GM19452 (cell line): ENCODE results near the gene PARD3B.

ENCODE experiments used
- ATAC-seq: cut with Tn5 transposase; IDR thresholded peaks from one replicate; pipeline ENCODE4 v1.9.1; 2021; ENCODE audit not compliant: unreplicated experiment

Gene PARD3B

DNA sequence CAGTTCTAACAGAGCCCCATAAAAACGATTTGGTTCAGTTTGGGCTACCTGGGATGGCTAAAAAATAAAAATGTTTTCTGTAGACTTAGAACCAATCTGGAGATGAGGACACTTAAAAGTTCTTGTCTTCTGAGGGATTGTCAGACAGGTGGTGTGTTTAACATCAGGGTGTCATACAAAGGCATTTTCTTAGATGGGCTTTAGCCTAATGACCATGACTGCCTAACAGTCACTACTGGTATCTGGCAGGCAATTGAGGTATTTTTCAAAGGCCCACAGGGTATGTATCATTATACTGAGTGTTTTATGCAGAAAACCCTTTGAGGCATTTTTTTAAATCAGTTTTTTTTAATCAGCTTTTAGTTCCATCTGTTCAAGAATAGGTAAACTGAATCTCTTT lies 341.4 kb downstream of the PARD3B start:
- no peak for ATAC-seq

DNA sequence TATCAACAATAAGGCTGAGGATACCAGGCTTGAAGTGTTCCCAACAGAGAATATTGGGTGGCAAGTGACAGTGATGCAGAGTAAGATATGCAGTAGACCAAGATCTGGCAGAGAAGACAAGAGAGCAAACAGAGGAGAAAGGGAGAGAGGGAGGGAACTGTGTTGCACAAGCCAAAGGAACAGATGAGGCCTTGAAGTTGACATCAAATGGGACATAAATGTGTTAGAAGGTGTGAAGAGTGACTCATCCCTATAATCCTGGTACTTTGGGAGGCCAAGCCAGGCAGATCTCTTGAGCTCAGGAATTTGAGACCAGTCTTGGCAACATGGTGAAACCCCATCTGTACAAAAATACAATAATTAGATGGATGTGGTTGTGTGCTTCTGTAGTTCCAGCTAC lies 342.9 kb downstream of the PARD3B start:
- ATAC-seq = no peak

DNA sequence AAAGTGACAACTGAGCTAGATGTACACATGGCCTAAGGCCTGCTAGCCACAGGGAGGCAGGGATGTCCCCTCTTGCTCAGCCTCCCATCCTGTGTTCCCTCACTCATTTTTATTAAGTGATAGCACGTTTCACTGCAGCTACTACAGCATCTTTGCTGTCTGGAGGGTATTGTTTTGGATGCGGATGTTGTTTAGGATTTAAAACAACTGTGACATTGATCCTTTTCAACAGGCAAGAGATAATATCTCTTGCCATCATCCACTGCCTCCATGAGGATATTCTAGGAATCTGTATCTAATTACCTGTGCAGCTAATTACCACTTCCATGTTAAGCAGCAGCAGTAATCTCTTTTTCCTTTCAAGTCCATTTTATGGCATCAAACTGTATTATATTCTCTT lies 345.4 kb downstream of the PARD3B start:
- no peak for ATAC-seq

DNA sequence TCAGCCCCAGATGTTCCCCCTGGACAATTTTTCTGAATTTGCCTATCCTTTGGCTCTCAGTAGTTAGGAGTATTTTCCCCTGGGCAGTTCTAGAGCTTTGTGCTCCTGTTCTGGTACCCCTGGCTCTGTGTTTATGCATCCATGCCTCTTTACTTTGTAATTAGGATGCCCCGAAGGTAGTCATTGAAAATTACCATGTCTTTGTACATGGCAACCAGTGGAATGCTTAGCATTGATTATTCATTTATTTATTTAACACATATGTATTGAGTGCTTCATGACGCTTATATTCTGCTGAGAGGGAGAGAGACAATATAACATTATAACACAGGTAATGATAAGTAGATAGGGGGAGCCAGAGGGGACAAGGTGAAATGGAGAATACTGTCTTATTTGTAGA lies 346.5 kb downstream of the PARD3B start:
- no peak for ATAC-seq

DNA sequence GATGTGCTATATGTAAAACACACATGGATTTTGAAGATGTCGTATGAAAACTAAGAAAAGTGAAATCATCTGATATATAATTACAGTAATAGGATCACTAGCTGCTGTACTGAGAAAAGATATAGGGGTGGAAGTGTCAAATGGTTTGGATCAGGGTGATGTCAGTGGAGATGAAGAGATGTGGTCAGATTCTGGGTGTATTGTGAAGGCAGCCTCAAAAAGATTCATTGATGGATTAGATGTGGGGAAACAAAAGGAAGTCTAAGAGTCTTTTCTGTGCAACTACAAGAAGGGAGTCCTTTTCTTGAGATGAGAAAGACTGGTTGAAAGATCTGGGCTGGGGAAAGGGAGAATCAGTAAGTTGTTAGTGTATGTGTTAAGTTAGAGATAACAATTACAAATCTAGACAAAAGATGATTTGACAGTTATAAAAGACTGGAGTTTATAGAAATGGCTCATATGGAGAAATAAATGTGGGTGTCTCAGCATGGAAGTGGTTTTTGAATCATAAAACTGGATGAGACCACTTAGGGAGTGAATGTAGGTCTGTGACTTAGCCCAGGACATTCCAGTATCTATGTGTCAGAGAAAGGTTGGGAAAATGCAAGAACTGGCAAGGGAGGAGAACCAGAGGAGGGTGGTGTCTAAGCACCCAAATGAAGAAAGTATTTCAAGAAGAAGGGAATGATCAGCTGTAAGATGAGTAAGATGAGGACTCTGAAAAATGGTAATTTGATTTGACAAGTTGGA lies 347.4 kb downstream of the PARD3B start:
- no peak for ATAC-seq

GRCh38 chr2:204896146-204896545 lies 350.9 kb downstream of the PARD3B start:
- ATAC-seq = no peak

GRCh38 chr2:204897561-204897960 lies 352.3 kb downstream of the PARD3B start:
- no peak for ATAC-seq

GRCh38 chr2:204898928-204899640 lies 353.8 kb downstream of the PARD3B start:
- ATAC-seq = no peak

DNA sequence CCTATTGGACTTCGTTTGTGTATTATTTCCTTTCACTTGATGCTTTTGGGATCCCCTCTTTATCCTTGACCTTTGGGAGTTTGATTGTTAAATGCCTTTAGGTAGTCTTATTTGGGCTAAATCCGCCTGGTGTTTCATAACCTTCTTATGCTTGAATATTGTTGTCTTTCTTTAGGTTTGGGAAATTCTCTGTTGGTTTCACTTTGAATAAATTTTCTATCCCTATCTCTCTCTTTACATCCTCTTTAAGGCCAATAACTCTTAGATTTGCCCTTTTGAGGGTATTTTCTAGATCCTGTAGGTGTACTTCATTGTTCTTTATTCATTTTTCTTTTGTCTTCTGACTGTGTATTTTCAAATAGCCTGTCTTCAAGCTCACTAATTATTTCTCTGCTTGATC lies 354.7 kb downstream of the PARD3B start:
- no peak for ATAC-seq

GRCh38 chr2:204900487-204900886 lies 355.2 kb downstream of the PARD3B start:
- ATAC-seq = no peak

DNA sequence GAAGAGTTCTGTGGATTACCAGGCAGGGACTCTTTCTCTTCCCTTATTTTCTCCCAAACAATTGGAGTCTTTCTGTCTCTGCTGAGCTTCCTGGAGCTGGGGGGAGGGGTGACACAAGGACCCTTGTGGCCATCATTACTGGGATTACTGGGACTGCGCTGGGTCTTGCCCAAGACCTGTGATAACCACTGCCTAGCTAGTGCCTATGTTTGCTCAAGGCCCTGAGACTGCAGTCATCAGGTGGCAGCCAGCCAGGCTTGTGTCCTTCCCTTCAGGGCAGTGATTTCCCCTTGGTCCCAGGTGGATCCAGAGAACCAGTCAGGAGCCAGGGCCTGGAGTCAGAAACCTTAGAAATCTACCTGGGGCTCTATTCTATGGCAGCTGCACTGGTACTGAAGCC lies 355.6 kb downstream of the PARD3B start:
- no peak for ATAC-seq

- ATAC-seq = no peak
Measured at GRCh38 chr2:204901591-204901990, 356.3 kb downstream of the PARD3B start.

DNA sequence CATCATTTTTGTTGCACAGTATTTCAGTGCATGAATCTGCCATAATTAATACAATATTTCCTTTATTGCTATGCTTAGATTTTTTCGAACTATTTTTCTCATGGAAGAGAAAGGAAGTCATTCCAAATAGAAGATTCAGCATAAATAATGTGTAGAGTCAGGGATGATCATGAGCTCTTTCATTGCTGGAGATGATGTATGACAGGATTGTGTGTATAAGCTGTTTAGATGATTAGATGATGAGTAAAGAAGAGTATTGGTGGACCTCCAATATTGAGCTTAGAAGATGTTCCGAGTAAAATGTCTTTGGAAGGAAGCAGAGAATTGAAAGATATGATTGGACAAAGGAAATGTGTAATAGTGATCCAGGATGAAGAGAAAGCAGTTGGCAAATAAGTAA lies 364.5 kb downstream of the PARD3B start:
- no peak for ATAC-seq

DNA sequence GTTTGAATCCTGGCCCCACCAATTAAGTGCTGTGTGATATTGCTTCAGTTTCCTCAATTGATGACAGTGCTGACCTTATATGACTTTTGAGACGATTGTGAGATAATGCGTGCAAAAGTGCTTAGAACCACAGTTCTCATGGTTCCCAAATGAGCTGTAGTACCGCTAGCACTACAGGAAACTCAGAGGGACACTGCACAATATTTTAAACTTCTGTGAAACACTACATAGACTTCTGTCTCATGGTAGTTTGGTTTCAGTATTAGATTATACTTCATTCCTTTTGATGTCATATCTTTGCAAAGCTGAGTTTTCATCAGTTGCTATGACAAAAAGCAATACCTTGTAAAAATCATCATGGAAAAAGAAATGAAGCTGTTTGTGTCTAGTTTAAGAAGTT lies 368.0 kb downstream of the PARD3B start:
- ATAC-seq = no peak

DNA sequence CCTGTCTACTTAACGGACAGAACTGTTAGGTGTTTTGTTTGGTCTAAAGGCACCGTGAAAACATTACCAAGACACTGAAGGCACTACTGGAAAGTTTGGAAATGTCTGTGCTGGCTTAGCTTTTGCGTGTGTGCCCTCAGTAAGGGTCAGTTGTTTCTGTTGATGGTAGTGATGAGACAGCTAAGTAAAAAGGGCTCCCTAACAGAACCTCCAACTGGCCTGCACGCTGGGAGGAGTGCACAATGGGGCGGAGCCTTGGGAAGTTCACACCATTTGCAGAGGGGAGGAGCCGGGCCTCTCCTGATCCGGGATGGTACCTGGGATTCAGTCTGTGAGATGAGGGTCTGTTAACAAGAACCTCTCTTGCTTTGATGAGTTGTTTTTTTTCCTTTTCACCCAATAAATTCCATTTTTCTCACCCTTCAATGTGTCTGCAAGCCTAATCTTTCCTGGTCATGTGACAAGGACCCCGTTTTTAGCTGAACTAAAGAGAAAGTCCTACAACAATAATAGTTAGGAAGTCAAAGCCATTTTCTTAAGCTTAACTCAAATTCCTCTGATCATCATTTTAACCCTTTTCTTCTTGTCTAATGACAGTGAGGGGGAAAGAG lies 368.7 kb downstream of the PARD3B start:
- no peak for ATAC-seq

DNA sequence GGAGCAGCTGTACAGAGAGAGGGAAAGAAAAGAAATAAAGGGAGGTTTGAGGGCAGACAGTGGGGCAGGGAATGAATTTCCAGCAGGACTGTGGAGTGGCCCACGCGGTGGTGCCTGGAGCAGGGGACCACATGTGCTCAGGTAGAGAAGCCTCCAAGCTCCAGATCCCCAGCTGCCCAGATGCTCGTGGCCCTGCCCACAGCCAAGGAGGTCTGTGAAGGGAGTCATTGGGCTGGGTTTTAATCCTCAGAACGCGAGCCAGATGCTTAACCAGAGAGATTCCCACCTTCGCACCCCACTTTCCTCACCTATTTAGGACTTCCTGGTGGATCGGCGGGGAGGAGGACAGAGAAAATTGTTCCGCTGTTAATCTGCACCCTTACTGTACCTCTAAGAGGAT lies 369.4 kb downstream of the PARD3B start:
- ATAC-seq = no peak

GRCh38 chr2:204917089-204917701 lies 371.9 kb downstream of the PARD3B start:
- ATAC-seq = no peak

- no peak for ATAC-seq
Measured at GRCh38 chr2:204920776-204921175, 375.5 kb downstream of the PARD3B start.

- ATAC-seq = no peak
Measured at GRCh38 chr2:204923957-204924356, 378.7 kb downstream of the PARD3B start.

- no peak for ATAC-seq
Measured at GRCh38 chr2:204931562-204931961, 386.3 kb downstream of the PARD3B start.

DNA sequence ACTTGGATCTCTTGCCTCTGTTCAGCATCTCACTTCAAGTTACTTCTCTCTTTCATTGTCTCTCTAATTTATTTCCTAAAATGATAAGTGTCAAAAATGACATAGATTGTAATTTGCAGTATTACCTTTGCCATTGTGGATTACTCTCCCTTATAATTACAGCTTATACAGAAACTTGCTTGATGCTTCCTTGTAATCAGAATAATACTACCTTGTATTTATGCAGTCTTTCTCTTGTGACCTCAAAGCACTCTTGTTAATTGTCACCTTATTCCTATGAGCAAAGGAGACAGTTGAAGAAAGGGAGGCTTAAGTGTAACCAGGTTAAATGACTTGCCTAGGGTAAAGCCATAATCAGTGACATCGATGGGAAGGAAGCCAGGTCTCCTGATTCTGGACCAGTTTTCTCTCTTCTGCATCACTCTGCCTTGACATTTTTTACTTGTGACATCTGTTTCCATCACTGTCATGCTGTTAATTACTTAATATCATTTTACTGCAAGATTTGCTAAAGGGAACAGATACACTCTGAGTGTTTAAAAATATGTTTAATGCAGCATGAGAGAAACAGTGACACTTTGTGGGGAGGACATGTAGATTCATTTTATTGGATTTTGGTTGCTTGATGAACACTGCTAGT lies 388.6 kb downstream of the PARD3B start:
- no peak for ATAC-seq
